IMR-90 (cell line): Measurements from ENCODE around the gene COPZ2. TPM values are rescaled to one million over a fixed set of nuclear protein-coding genes. Genes with fewer than 3 reads are reported as not detected.

ENCODE experiments used
- ATAC-seq: fragments of 200-7000 bp; cut with Tn5 transposase; 2 replicates; pipeline ENCODE4 v1.9.1; 2020; ENCODE audit warnings: low read depth, mild to moderate bottlenecking, moderate library complexity
- BruUV-seq: library from RNA; stranded (reverse); fragments of 400-500 nt; replicated peaks from 2 replicates; lab custom pipeline; 2021; lab: Mats Ljungman, UMichigan
- CTCF ChIA-PET: fragments of 300-600 bp; formaldehyde crosslinking; extraction: SDS; loops from one replicate; lab custom pipeline; 2021; ENCODE audit warnings: antibody characterized with exemption; lab: Yijun Ruan, JAX
- POLR2A ChIA-PET: fragments of 300-600 bp; sonication (Branson Sonifier 250); formaldehyde crosslinking; loops from one replicate; lab custom pipeline; 2022; ENCODE audit warnings: antibody characterized with exemption; ENCODE audit not compliant: unreplicated experiment; lab: Charles Lee
- DNase-seq: peaks from one replicate; pipeline ENCODE4 v3.0.0; 2013
- H2AFZ ChIP-seq: replicated peaks from 2 replicates; pipeline ENCODE3; 2013; ENCODE audit warnings: low read length, mild to moderate bottlenecking; ENCODE audit not compliant: poor library complexity
- H2AK5ac ChIP-seq: 2 replicates; pipeline ENCODE4 v1.6.1; 2013; ENCODE audit warnings: low read depth, low read length, inconsistent platforms
- H2AK9ac ChIP-seq: replicated peaks from 2 replicates; pipeline ENCODE3; 2013; ENCODE audit warnings: mild to moderate bottlenecking, low read depth, low read length, moderate library complexity; ENCODE audit not compliant: poor library complexity
- H2BK120ac ChIP-seq: 2 replicates; pipeline ENCODE4 v1.6.1; 2013; ENCODE audit warnings: low read depth, low read length, inconsistent platforms
- H2BK15ac ChIP-seq: 3 replicates; pipeline ENCODE4 v1.6.1; 2013; ENCODE audit warnings: low read depth, low read length, inconsistent platforms
- H2BK20ac ChIP-seq: 2 replicates; pipeline ENCODE4 v1.6.1; 2013; ENCODE audit warnings: low read depth, mild to moderate bottlenecking, inconsistent platforms, low read length, moderate library complexity
- H2BK5ac ChIP-seq: 2 replicates; pipeline ENCODE4 v1.6.1; 2013; ENCODE audit warnings: mild to moderate bottlenecking, low read depth, low read length, inconsistent platforms; ENCODE audit not compliant: poor library complexity, severe bottlenecking
- H3K14ac ChIP-seq: replicated peaks from 2 replicates; pipeline ENCODE4 v1.6.1; 2013; ENCODE audit warnings: low read depth, low read length, inconsistent platforms
- H3K18ac ChIP-seq: 2 replicates; pipeline ENCODE4 v1.6.1; 2013; ENCODE audit warnings: low read depth, low read length, control low read depth
- H3K23ac ChIP-seq: 2 replicates; pipeline ENCODE4 v1.6.1; 2013; ENCODE audit warnings: low read depth, low read length, inconsistent platforms
- H3K27ac ChIP-seq: 2 replicates; pipeline ENCODE4 v1.5.1; 2013; ENCODE audit warnings: mild to moderate bottlenecking, control low read depth, low read length; ENCODE audit not compliant: insufficient read depth
- H3K27me3 ChIP-seq: 2 replicates; pipeline ENCODE4 v1.6.1; 2013; ENCODE audit warnings: low read length; ENCODE audit not compliant: control insufficient read depth, insufficient read depth
- H3K36me3 ChIP-seq: 2 replicates; pipeline ENCODE4 v1.6.1; 2013; ENCODE audit warnings: low read length, mixed read lengths; ENCODE audit not compliant: control insufficient read depth, insufficient read depth
- H3K4ac ChIP-seq: 2 replicates; pipeline ENCODE4 v1.6.1; 2013; ENCODE audit warnings: low read depth, low read length, inconsistent platforms
- H3K4me1 ChIP-seq: 2 replicates; pipeline ENCODE4 v1.6.1; 2013; ENCODE audit warnings: low read length, mixed read lengths; ENCODE audit not compliant: control insufficient read depth, insufficient read depth
- H3K4me2 ChIP-seq: 2 replicates; pipeline ENCODE4 v1.6.1; 2013; ENCODE audit warnings: low read depth, mild to moderate bottlenecking, control low read depth, low read length, moderate library complexity
- H3K4me3 ChIP-seq: 2 replicates; pipeline ENCODE4 v1.5.1; 2013; ENCODE audit warnings: low read depth, mild to moderate bottlenecking, control low read depth, low read length, moderate library complexity; ENCODE audit not compliant: insufficient read depth
- H3K56ac ChIP-seq: 2 replicates; pipeline ENCODE4 v1.6.1; 2013; ENCODE audit warnings: low read length, inconsistent platforms; ENCODE audit not compliant: insufficient read depth; ENCODE audit errors: extremely low read depth
- H3K79me1 ChIP-seq, 2 experiments: 2 replicates each; pipeline ENCODE4 v1.6.1; 2013; ENCODE audit warnings: low read length in 2 of 2, inconsistent platforms in 1 of 2, low read depth in 1 of 2
- H3K9ac ChIP-seq: 2 replicates; pipeline ENCODE4 v1.6.1; 2013; ENCODE audit warnings: low read depth, low read length, control low read depth
- H3K9me1 ChIP-seq: 2 replicates; pipeline ENCODE4 v1.6.1; 2013; ENCODE audit warnings: low read length, inconsistent platforms; ENCODE audit not compliant: insufficient read depth
- H3K9me3 ChIP-seq: 2 replicates; pipeline ENCODE4 v1.6.1; 2013; ENCODE audit warnings: low read length; ENCODE audit not compliant: control insufficient read depth, insufficient read depth
- H4K20me1 ChIP-seq: 2 replicates; pipeline ENCODE4 v1.6.1; 2013; ENCODE audit warnings: low read length, inconsistent platforms; ENCODE audit not compliant: insufficient read depth
- H4K5ac ChIP-seq: 2 replicates; pipeline ENCODE4 v1.6.1; 2013; ENCODE audit warnings: mild to moderate bottlenecking, low read depth, low read length, control low read depth
- H4K8ac ChIP-seq, 2 experiments: 2 replicates each; pipeline ENCODE4 v1.6.1; 2013; ENCODE audit warnings: low read depth in 2 of 2, low read length in 2 of 2, control low read depth in 1 of 2, inconsistent platforms in 1 of 2
- H4K91ac ChIP-seq: 2 replicates; pipeline ENCODE4 v1.6.1; 2013; ENCODE audit warnings: low read depth, low read length, inconsistent platforms; ENCODE audit not compliant: insufficient read depth
- BHLHE40 ChIP-seq: fragments of 150-350 bp; IDR thresholded peaks from 2 replicates; pipeline ENCODE4 v1.6.1; 2016; ENCODE audit warnings: mild to moderate bottlenecking, low read depth, low read length
- CEBPB ChIP-seq: IDR thresholded peaks from 2 replicates; pipeline ENCODE4 v1.6.1; 2012; ENCODE audit warnings: low read depth, low read length, improper control_type of control experiment
- CHD1 ChIP-seq: IDR thresholded peaks from 2 replicates; pipeline ENCODE4 v1.6.1; 2012; ENCODE audit warnings: low read depth, low read length, improper control_type of control experiment
- FOS ChIP-seq: fragments of 150-350 bp; IDR thresholded peaks from 2 replicates; pipeline ENCODE4 v1.6.1; 2016; ENCODE audit warnings: low read depth, low read length
- MAFK ChIP-seq: IDR thresholded peaks from 2 replicates; pipeline ENCODE4 v1.6.1; 2012; ENCODE audit warnings: low read depth, low read length, improper control_type of control experiment
- MAZ ChIP-seq: IDR thresholded peaks from 2 replicates; pipeline ENCODE4 v1.6.1; 2012; ENCODE audit warnings: low read depth, mild to moderate bottlenecking, low read length, improper control_type of control experiment, moderate library complexity, borderline replicate concordance
- MXI1 ChIP-seq: IDR thresholded peaks from 2 replicates; pipeline ENCODE4 v1.6.1; 2012; ENCODE audit warnings: low read depth, mild to moderate bottlenecking, low read length, moderate library complexity, borderline replicate concordance
- NFE2L2 ChIP-seq: fragments of 150-350 bp; IDR thresholded peaks from 2 replicates; pipeline ENCODE4 v1.6.1; 2016; ENCODE audit warnings: low read depth, mild to moderate bottlenecking, low read length
- POLR2A ChIP-seq: IDR thresholded peaks from 2 replicates; pipeline ENCODE4 v1.6.1; 2012; ENCODE audit warnings: mild to moderate bottlenecking, low read depth, low read length
- RAD21 ChIP-seq: IDR thresholded peaks from 2 replicates; pipeline ENCODE4 v1.6.1; 2012; ENCODE audit warnings: low read length, improper control_type of control experiment
- RCOR1 ChIP-seq: IDR thresholded peaks from 2 replicates; pipeline ENCODE4 v1.6.1; 2012; ENCODE audit warnings: mild to moderate bottlenecking, low read length, improper control_type of control experiment; ENCODE audit not compliant: insufficient replicate concordance
- RFX5 ChIP-seq: IDR thresholded peaks from 2 replicates; pipeline ENCODE4 v1.8.0; 2012; ENCODE audit warnings: low read depth, mild to moderate bottlenecking, low read length, moderate library complexity
- SMC3 ChIP-seq: fragments of 150-350 bp; IDR thresholded peaks from 2 replicates; pipeline ENCODE4 v1.6.1; 2016; ENCODE audit warnings: low read depth, mild to moderate bottlenecking, antibody characterized with exemption, low read length, moderate library complexity
- WGBS, 2 experiments: methylation state at CpG; one replicate each; pipeline versions ENCODE4 v1.1.5 to v1.1.7; 2013; ENCODE audit warnings: missing lambda C conversion rate in 2 of 2; ENCODE audit not compliant: insufficient read length in 1 of 2; ENCODE audit errors: extremely low coverage in 2 of 2; 5-methylcytosine and 5-hydroxymethylcytosine counted together
- dilution Hi-C: fragments of 300-500 bp; cut with HindIII; formaldehyde crosslinking; loops from one replicate; pipeline ENCODE4 v1.14.3; 2018; ENCODE audit warnings: low sequenced_read_pairs; ENCODE audit not compliant: unreplicated experiment
- in situ Hi-C: fragments of 300-500 bp; cut with MboI; formaldehyde crosslinking; loops from 3 replicates; pipeline ENCODE4 v1.14.3; 2019; ENCODE audit warnings: low sequenced_read_pairs, inconsistent platforms, mixed read lengths
- intact Hi-C: fragments of 100-400 bp; cut with micrococcal nuclease; formaldehyde crosslinking; loops from 2 replicates; pipeline ENCODE4 v1.10.0; 2022
- polyA plus RNA-seq, 3 experiments: library from polyadenylated mRNA; depleted of rRNA; stranded (reverse); fragments of >200 nt; gene quantifications; 2 replicates each; pipeline ENCODE4 v1.2.3, GENCODE V29; 2012; ENCODE audit warnings: low replicate concordance in 1 of 3
- total RNA-seq: library from RNA; depleted of rRNA; stranded (reverse); fragments of >200 nt; gene quantifications from 2 replicates; pipeline ENCODE4 v1.2.3, GENCODE V29; 2012
- TF ChIP-seq, protein P1 (sequence below): fragments of 150-350 bp; IDR thresholded peaks from 2 replicates; pipeline ENCODE4 v1.6.1; 2017; ENCODE audit warnings: mild to moderate bottlenecking, antibody characterized with exemption, low read length, low read depth
- TF ChIP-seq, protein P2 (sequence below): fragments of 150-350 bp; IDR thresholded peaks from 2 replicates; pipeline ENCODE4 v1.6.1; 2016; ENCODE audit warnings: low read depth, mild to moderate bottlenecking, low read length, moderate library complexity, borderline replicate concordance
- TF ChIP-seq, protein P3 (sequence below): conservative IDR thresholded peaks from 2 replicates; pipeline ENCODE4 v1.5.1; 2012; ENCODE audit warnings: mild to moderate bottlenecking, low read depth, low read length, improper control_type of control experiment

COPZ2 gene
- total and polyA plus RNA-seq, 2 of the 4 experiments (the other 2 are of a cell fraction): 41.0 to 86.1 TPM

DNA sequence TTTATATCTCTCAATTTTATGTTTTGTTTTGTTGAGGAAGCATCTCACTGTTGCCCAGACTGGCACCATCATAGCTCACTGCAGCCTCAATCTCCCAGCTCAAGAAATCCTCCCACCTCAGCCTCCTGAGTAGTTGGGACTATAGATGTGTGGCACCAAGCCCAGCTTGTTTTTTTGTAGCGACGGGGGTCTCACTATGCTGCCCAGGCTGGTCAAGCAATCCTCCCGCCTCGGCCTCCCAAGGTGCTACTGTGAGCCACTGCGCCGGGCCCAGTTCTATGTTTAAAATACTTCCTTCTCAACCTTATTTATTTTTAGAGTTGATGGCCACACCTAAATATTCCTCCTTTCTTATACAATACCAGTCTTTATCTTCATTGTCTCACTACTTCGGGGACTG, 8.7 kb upstream of the COPZ2 start:
- H3K56ac ChIP-seq: no peak overlapping the region
- no peaks in the 10 kb centered on the region for H3K27me3 ChIP-seq
- H4K5ac ChIP-seq: no peak overlapping the region
- H2BK120ac ChIP-seq: no peak overlapping the region
- H3K14ac ChIP-seq: no peak overlapping the region
- no peak overlapping the region for H3K18ac ChIP-seq
- H3K79me1 ChIP-seq: peaks cover 11 to 50% of the 10 kb centered on the region in 2 experiments
- H2BK5ac ChIP-seq: no peak overlapping the region
- TF ChIP-seq BHLHE40: no peak
- TF ChIP-seq RCOR1: no peak
- TF ChIP-seq, protein P1, sequence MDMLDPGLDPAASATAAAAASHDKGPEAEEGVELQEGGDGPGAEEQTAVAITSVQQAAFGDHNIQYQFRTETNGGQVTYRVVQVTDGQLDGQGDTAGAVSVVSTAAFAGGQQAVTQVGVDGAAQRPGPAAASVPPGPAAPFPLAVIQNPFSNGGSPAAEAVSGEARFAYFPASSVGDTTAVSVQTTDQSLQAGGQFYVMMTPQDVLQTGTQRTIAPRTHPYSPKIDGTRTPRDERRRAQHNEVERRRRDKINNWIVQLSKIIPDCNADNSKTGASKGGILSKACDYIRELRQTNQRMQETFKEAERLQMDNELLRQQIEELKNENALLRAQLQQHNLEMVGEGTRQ: no peak
- TF ChIP-seq CEBPB: no peak
- TF ChIP-seq NFE2L2: no peak
- no peak for TF ChIP-seq RAD21
- TF ChIP-seq, protein P2, sequence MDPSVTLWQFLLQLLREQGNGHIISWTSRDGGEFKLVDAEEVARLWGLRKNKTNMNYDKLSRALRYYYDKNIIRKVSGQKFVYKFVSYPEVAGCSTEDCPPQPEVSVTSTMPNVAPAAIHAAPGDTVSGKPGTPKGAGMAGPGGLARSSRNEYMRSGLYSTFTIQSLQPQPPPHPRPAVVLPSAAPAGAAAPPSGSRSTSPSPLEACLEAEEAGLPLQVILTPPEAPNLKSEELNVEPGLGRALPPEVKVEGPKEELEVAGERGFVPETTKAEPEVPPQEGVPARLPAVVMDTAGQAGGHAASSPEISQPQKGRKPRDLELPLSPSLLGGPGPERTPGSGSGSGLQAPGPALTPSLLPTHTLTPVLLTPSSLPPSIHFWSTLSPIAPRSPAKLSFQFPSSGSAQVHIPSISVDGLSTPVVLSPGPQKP: no peak
- no peak for TF ChIP-seq FOS
- TF ChIP-seq MAFK: no peak
- no peak for TF ChIP-seq MAZ
- no peak for TF ChIP-seq RFX5
- no peak for TF ChIP-seq POLR2A
- TF ChIP-seq, protein P3, sequence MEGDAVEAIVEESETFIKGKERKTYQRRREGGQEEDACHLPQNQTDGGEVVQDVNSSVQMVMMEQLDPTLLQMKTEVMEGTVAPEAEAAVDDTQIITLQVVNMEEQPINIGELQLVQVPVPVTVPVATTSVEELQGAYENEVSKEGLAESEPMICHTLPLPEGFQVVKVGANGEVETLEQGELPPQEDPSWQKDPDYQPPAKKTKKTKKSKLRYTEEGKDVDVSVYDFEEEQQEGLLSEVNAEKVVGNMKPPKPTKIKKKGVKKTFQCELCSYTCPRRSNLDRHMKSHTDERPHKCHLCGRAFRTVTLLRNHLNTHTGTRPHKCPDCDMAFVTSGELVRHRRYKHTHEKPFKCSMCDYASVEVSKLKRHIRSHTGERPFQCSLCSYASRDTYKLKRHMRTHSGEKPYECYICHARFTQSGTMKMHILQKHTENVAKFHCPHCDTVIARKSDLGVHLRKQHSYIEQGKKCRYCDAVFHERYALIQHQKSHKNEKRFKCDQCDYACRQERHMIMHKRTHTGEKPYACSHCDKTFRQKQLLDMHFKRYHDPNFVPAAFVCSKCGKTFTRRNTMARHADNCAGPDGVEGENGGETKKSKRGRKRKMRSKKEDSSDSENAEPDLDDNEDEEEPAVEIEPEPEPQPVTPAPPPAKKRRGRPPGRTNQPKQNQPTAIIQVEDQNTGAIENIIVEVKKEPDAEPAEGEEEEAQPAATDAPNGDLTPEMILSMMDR: no peak
- no peak for TF ChIP-seq MXI1
- no peak for TF ChIP-seq SMC3
- TF ChIP-seq CHD1: no peak
- no peak overlapping the region for H3K23ac ChIP-seq
- in situ Hi-C loops: no loop called here
- BruUV-seq: no TSS peak
- ATAC-seq (no peak), DNase-seq (no peak)
- POLR2A ChIA-PET: no interaction called here
- CTCF ChIA-PET: interaction anchor here (1.8 kb wide), 1 partner anchor 20 kb away, joined by 11 read pairs; no protein-coding TSS in a partner anchor
- H3K9me3 ChIP-seq: no peaks in the 10 kb centered on the region
- peaks cover 11% of the 10 kb centered on the region for H4K20me1 ChIP-seq
- no peak overlapping the region for H2AK9ac ChIP-seq
- no peak overlapping the region for H3K4me3 ChIP-seq
- no peak overlapping the region for H4K91ac ChIP-seq
- no peak overlapping the region for H2BK15ac ChIP-seq
- H3K4me2 ChIP-seq: no peak overlapping the region
- H2BK20ac ChIP-seq: no peak overlapping the region
- dilution Hi-C loops: no loop called here
- no peak overlapping the region for H2AK5ac ChIP-seq
- H3K9ac ChIP-seq: no peak overlapping the region
- peaks cover 9% of the 10 kb centered on the region for H3K4me1 ChIP-seq
- H4K8ac ChIP-seq: no peak overlapping the region
- H3K9me1 ChIP-seq: peaks cover 10% of the 10 kb centered on the region
- H3K27ac ChIP-seq: no peak overlapping the region
- no CpG with 5 or more reads among the region's 7 CpGs for WGBS, 2 experiments
- intact Hi-C loops: loop anchor here (5.0 kb wide), 1 partner anchor 446 kb away; no protein-coding TSS in a partner anchor
- H3K36me3 ChIP-seq: peaks cover 7% of the 10 kb centered on the region; the same call in 1 of the 2 replicates
- H3K4ac ChIP-seq: no peak overlapping the region
- H2AFZ ChIP-seq: no peak overlapping the region
